DMS 273 (cell line): ENCODE results near the gene KIAA1549.

Source experiments
- DNase-seq: peaks from one replicate; lab custom pipeline; 2025; ENCODE audit not compliant: unreplicated experiment; lab: John Stamatoyannopoulos, UW

KIAA1549 gene

DNA sequence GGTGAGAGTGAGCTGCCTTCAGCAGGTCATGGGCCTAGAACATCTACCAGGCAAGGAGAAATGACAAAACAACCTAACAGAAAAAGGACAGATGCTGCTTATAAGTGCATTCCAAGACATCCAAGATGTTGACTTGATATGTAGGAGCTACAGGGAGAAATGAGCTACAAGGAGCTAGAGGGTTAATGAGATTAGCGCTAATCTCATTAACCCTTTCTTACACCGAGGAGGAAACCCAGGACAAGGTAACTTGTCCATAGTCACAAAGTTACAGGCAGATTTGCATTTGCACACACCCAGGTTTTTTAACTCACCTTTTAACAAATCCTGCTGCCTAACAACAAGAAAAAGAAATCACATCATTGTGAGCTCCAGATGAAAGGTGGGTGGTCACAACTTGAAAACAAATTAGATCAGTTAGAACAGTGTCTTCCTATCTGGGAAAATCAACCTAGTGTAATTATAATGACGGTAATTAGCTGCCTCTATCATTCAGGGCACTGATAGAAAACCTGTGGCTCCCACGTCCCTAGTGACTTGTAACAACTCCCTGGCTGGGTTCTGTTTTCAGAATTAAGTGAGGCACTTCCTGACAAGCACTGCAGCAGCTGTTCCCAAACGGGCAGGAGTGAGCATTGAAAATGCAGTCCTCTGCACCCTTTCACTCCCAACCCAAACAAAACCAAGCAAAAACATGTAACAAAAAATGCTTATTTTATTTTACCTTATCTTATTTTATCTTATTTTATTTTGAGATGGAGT lies 5.7 kb downstream of the KIAA1549 start:
- DNase-seq: peak; percentile 89

DNA sequence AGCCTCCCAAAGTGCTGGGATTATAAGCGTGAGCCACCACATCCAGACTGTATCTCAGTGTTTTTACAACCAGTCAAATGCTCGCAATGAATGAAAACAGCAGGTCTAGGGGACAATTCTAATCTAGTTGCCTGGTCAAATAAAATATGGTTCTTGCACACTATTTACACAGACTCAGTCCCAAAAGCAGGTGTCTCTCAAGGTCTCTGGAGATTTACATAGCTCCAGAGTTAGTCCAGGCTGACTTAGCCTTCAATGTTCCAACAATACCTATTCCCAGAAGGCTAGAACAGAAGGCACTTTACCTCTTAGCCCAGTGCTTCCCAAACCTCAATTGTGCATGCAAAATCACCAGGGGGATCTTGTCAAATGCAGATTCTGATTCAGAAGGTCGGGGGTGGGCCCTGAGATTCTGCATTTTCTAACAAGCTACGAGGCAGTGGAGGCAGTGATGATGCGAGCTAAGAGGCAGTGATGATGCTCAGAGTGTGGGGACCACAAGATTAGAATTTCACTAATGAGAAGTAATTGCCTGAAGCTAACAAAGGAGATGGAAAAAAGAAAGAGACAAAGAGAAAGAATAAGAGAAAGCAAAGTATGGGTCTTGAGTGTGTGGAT lies 6.4 kb downstream of the KIAA1549 start:
- peak; percentile 24 for DNase-seq

DNA sequence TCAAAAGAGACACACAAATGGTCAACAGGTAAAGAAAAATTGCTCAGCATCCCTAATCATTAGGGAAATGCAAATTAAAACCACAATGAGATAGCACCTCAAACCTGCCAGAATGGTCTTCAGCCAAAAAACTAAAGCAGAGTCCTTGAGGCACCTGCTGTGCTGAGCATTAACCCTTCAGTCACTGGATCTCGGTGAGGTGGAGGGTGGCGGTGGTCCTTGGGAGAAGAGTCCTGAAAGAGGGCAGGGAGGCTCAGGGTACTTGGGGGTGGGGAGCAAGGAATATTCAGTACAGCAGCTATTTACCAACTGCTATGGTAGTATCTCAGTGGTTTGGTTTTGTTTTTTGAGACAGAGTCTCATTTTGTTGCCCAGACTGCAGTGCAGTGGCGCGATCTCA lies 7.1 kb downstream of the KIAA1549 start:
- no peak for DNase-seq

DNA sequence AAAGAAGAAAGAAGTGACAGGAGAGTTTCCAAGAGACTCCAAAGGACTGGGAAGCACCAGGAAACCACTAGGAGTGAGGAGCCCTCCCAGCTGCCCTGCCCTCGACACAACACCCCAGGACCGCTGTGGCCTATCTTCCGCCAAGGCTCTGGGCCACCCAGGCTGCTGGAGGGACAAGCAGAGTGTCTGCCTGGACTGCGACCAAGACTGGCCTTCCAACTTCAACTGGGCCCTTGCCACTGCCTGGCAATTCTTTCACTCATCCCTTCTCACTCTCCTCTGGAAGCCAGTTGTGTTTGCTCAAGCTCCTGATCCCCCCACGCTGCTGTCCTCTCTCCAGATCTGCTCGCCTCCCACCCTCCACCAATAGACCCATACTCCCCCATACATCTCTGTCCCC lies 10.2 kb downstream of the KIAA1549 start:
- no peak for DNase-seq

DNA sequence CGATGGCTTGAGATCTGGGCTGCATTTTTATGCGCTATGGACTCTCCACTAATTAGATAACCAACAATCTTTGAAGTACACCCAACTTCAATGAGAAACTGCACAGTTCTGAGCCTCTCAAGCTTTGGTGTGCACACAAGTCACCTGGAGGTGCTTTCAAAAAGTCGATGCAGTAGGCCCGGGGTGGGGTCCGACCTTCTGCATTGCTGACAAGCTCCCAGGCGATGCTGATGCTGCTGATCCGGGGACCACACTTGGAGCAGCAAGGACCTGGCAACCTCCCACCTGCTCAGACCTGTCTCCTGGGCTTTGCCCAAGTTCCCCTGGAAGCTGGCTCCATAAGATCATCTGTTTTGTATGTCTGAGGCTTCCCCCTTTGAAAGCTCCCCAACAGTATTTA lies 10.7 kb downstream of the KIAA1549 start:
- no peak for DNase-seq

DNA sequence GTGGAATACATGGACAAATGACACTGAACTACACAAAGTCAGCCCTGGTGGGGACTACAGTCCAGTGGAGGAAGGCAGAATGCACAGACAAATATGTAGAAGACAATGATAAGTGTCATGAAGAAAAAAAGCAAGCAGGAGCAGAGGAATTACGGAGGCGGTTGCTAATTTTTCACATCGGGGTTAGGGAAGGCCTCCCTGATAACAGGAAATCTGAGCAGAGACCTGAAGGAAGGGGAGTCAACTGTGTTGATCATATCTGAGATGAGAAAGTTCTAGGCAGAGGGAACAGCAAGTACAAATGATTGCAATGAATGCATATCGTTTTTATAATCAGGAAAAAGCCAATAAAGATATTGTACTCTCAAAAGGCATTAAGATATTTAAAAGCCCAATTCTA lies 14.0 kb downstream of the KIAA1549 start:
- no peak for DNase-seq

DNA sequence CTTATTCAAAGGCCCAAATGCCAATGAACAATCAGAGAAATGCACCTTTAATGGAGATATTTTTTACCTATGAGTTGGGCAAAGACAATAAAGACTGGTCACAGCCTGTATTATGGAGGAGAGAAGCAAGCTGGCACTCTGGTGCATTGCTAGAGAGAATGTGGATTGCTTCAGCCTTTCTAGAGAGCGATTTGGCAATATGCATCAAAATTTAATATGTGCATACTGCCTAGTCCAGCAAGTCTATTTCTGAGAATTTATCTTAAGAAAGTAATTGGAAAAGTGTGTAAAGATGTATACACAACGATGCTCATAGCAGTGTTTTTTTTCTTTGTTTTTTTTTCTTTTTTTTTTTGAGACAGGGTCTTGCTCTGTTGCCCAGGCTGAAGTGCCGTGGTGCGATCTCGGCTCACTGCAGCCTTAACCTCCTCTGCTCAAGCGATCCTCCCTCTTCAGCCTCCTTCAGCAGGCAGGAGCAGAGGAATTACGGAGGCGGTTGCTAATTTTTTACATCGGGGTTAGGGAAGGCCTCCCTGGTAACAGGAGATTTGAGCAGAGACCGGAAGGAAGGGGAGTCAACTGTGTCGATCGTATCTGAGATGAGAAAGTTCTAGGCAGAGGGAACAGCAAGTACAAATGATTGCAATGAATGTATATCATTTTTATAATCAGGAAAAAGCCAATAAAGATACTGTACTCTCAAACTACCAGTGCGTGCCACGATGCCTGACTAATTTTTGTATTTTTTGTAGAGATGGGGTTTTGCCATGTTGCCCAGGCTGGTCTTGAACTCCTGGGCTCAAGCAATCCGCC lies 16.4 kb downstream of the KIAA1549 start:
- no peak for DNase-seq

DNA sequence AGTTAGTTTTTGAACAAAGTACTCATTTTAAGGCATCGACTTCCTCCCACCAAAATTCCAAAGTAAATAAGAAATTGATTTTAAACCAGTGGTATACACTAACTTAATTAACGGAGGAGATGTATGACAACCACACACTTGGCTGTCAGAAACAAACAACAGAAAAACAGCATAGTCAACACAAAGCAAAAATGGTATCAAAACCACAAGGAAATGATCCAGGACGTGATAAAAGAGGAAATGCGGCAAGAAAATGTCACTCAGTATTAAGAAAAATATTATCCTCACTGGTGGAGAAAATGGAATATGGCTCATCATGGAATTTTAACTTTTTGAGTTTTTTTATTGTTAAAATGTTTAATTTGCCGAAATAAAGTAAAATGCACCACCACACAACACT lies 17.5 kb downstream of the KIAA1549 start:
- DNase-seq: no peak

DNA sequence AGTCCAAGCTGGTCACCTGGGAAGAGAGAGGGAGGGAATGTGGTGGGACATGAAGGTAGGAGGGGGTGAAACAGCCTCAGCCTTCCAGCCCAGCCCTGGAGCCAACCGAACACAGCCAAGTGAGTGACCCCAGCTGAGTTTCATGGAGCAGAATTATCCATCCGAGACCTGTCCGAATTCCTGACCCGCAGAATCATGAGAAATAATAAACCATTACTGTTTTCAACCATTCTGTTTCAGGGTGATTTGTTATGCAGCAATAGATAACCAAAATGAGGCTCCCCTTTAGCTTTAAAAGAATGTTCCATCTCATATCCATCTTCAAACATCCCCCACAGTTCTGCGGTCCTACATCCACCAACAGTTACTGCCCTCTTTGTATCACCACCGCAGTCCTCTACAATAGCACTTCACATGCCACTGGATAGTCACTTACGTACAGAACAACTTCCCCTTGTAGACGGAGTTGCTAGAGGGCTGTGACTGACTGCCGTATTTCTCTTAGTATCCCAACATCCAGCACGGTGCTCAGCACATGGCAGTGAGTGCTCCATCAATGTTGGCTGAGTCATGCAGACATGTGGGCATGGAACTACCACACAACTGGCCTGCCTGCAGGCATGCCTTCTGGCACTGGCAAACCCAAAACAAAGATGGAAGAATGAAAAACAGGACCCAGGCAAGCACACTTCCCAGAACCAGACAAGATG lies 18.5 kb downstream of the KIAA1549 start:
- no peak for DNase-seq

DNA sequence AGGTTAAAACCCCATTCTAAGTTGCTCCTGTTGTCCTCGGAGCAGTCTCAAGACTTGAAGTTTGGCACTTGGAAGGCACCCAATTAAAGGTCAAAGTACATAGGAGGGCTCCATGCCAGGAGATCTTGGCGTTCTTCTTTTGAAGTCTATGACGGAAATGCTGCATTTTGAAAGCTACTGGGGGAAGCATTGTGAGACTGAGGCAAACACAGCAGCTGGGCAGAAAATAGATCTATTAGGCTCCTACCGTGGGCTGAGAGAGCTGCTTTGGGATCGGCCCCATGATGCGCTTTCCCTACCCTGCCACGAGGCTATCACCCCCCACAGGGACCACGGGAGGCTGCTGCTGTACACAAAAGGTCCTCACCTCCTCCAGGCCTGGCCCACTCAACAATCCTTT lies 20.0 kb downstream of the KIAA1549 start:
- DNase-seq: peak; percentile 57

DNA sequence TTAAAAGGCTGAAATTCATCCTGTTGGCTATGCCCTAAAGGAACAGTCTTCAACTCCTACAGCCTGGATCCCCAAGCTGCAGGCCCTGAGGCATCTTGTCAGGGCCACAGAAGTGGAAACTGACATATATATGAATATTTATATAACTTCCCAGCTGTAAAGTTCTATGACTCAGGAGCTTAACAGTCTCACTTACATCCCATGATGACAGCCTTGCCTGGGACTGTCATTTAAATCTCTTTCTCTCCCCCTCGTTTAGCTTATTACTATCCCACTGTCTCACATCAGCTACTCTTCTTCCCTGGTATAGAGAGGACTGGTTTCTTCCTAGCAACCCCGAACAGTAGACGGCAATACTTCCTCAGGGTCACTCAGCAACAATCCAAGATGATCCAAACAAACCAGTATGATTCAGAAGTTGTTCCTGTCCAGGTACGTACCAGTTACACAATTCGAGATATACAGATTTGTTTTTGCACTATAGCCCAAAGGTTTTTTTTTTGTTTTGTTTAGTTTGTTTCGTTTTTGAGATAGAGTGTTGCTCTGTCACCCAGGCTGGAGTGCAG lies 22.7 kb downstream of the KIAA1549 start:
- no peak for DNase-seq

DNA sequence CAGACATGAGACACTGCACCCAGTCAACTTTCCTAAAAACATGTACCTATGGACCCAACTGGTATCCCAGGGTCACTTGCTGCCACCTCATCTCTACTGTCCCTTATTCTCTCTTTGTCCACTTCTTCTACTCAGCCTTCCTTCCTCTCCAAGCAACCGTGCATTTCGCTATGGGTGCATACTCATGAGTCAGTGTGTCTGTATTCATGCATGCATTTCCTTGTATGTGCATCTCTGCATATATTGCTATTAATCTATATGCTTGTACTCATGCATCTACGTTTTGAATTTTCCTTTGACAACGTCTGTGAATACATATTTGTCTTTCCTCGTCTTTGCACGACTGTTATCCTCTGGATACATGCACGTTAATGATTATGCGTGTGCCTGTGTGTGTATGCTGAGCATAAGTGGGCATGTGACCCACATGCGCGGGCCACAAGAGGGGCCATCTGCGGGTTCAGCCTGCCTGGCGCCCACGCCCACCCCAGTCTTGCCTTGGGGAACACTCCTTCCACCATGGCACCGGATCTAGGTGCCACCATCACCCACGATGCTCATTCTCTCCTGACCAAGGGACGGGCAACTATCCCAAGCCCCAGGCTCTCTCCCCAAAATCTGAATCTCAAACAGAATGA lies 23.3 kb downstream of the KIAA1549 start:
- no peak for DNase-seq

DNA sequence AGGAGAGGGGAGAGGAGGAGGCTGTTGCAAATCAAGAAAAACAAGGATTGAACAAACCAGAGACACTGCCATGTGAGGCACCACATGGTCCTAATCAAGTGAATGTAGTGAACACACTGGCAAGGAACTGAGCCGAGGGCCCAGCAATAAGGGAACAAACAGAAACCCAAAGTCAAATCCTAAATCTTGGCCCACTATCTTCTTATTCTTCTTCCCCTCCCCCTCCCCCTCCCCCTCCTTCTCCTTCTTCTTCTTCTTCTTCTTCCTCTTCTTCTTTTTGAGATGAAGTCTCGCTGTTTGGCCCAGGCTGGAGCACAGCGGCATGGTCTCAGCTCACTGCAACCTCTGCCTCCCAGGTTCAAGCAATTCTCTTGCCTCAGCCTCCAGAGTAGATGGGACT lies 24.0 kb downstream of the KIAA1549 start:
- DNase-seq: no peak

DNA sequence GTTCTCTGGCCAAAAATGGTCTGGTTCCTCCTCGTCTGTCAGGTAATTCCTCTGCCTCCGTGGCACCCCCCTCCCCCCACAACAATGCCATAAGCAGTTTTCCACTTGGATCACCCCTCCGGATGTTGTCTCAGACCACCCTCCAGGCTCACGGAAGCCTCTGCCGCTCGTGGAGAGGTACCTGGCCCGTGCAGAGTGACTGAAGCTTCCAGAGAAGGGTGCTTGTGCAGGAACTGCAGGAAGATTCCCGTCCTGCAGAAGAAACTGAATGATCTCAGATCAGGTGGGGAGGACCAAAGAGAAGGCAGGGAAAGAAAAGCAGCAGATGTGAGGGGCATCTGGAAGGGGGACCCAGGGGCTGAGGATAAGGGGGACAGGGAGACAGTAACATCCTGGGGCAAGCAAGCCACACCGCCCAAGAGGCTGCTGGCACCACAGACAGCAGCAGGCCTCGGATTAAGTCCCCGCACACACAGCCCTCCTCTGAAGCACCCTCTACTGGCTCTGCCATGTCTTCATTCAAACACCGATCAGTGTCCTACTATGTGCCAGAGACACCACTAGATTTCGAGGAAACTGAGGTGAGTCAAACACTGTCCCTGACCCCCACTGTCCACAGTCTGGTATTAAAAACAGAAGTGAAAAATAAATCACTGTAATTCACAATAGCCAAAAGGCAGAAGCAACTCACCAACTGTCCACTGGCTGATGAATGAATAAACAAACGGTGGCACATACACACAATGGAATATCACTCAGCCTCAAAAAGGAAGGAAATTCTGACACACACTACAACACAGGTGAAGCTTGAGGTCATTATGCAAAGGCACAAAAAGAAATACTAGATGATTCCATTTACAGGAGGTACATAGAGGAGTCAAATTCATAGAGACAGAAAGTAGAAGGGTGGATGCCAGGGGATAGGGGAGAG lies 26.4 kb downstream of the KIAA1549 start:
- DNase-seq: no peak

DNA sequence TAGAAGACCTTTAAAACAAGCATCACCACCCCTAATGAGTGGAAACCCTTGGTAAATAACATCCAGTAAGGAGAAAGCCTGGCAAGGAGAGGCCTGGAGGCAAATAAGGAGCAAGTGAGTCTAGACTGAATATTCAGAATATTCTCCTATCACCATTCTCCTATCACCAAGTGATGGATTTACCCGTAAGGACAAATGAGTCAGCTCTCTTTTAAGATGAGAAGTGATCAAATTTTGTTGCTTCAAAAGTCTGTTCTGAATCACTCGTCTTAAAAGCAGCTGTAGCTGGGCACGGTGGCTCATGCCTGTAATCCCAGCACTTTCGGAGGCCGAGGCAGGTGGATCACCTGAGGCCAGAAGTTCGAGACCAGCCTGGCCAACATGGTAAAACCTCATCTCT lies 28.4 kb downstream of the KIAA1549 start:
- DNase-seq: no peak

DNA sequence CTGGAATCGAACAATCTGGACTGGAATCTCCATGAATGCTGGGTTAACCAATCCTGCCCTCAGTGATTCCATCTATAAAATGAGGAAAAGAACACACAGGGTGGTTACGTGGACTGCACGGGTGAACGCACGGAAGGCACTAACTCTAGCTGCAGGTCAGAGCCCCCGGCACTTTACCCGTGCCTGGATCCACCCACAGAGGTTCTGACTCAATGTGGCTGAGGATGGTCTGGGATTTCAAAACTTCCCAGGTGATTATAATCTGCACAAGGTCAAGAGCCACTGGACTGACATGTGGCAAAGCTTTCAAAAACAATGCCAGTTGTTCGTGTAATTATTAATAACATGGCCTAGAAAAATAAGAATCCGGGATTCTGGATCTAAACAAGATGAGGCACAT lies 29.2 kb downstream of the KIAA1549 start:
- no peak for DNase-seq

DNA sequence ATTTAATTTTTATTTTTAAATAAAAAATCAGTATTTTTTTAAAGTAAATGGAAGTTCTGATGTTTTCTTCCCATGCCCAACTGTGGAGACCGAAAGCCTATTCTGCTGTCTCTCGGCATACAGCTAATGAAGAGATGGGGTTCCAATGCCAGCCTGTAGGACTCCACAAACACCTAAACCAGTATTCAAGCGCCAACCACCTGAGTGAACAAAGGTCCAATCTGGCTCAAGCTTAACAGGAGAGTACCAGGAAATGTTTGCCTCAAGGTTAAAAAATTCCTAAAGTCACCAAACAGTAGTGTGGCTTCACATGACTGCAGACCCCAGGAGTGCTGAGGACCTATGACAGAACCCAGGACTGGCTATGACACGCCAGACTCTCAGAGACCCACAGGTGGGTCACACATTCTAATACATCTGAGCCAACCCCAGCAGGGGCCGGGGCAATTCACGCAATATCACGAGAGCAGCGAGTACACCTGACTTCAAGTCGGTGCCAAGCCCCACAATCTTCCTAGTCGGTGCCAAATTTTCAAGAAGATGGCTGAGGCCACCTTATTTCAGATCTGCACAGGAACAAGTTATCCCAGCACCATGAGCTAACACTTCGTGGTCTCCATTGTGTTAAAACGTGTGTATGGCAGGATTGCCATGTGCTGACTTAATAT lies 31.6 kb downstream of the KIAA1549 start:
- no peak for DNase-seq

DNA sequence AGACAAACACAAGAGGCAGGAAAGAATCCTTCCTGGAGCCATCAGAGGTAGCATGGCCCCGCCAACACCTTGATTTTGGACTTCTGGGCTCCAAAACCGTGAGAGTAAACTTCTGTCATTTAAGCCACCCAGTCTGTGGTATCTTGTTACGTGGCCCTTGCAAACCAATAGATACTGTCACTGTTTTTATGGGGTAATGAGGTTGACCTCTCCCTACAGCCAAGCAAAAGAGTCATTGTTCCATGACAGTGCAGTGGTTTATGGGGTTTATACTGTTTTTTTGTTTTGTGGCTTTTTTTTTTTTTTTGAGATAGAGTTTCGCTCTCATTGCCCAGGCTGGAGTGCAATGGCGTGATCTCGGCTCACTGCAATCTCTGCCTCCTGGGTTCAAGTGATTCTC lies 32.8 kb downstream of the KIAA1549 start:
- DNase-seq: no peak

DNA sequence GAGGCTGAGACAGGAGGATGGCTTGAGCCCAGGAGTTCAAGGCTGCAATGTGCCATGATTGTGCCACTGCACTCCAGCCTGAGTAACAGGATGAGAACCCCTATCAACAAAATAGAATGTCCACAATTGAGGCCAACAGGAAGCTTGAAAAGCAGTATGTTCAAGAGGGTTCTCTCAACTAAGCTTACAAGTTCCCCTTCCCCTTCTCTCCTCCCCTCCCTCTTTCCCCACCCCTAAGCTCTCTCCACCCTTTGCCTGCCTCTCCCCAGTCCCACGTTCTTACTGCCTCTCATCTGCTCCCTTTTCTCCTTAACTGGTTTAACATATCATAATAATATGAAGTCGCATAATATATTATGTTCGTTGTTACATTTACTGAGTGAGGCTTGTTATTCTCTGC lies 35.4 kb downstream of the KIAA1549 start:
- no peak for DNase-seq
